SH-SY5Y (cell line): ENCODE data around the gene MATCAP1.

Source experiments
- GATA2 ChIP-seq: IDR thresholded peaks from 2 replicates; pipeline ENCODE4 v1.6.1; 2011; ENCODE audit warnings: mild to moderate bottlenecking, low read depth, low read length
- GATA3 ChIP-seq: IDR thresholded peaks from 2 replicates; pipeline ENCODE4 v1.6.1; 2011; ENCODE audit warnings: low read depth, mild to moderate bottlenecking, low read length, moderate library complexity

The MATCAP1 gene

GRCh38 chr16:67137605-67138004, 46.2 kb downstream of the MATCAP1 start:
- TF ChIP-seq GATA3 (no peak), GATA2 (no peak)

- TF ChIP-seq GATA3 (no peak), GATA2 (no peak)
Observed at GRCh38 chr16:67129422-67129821, 54.3 kb downstream of the MATCAP1 start.

- no peak for TF ChIP-seq GATA2
- no peak for TF ChIP-seq GATA3
Observed at GRCh38 chr16:67128887-67129286, 54.9 kb downstream of the MATCAP1 start.

- TF ChIP-seq GATA2 (no peak), GATA3 (no peak)
Observed at GRCh38 chr16:67128417-67128816, 55.3 kb downstream of the MATCAP1 start.
